Stimulated activated CD4-positive, alpha-beta T cell treated with anti-CD3 and anti-CD28 coated beads, Interleukin-2, amount 100 ng/mL, for 4 hours (primary cell): ENCODE measurements around the gene EYA4.

Experiments
- DNase-seq: peaks from one replicate; pipeline ENCODE4 v3.0.0-alpha.2; 2020; ENCODE audit warnings: low read depth

EYA4 gene

DNA sequence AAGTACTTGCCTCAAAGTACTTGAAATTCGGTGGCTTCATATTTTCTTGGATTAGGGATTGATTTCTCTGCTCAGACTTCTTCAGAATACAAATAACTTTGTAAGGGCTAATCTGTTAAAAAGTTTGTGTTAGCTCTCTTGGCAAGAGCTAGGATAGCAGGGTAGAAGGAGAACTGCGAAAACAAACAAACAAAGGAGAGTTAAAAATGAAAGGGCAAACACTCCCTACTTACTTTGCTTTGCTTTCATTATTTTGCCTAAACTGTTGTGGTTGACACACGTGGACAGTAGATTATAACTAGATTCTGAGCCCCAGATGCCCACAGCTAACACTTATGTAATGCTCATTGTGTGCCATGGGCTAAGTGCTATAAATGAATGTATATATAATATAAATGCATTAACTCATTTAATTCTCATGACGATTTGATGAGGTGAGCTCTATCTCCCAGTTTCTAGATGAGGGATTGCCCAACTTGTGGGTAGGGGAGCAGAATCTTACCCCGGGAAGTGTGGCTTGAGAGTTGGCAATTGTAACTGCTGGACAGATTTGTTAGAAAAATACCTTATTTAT lies 48.7 kb downstream of the EYA4 start:
- no peak for DNase-seq

DNA sequence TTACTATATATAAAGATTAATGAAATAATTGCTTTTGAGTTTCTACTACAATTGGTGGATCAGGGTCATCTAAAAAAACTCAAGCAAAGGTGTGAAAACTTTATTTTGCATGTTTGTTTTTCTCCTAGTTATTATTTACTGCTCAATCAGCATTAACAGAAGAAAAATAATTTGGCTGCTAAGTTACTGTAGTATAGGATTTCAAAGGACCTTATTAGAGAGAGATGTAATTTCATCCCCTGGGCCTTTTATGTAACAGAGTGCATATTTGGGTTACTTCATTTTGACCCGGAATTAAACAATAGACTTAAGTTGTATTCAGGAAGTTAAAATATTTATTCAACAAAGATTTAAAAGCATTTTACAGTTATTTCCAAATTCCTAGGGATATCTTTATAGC lies 49.8 kb downstream of the EYA4 start:
- DNase-seq, result no peak

DNA sequence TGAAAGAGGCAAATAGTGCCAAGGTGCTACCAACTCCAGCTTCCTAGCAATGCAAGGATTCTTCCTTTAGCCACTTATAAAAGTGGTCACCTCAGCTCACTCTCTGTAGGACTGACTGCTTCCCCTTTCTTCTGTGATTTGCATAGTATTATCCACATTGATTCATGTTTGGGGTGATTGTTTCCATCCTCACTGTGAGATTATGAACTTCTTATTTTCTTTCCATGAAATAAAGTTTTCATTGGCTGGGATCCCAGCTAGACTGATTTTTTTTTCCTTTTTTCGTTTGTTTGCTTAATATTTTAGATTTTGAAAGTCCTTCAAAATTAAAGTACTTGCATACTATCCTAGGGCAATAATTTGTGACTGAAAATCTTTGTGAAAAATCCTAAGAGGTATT lies 50.5 kb downstream of the EYA4 start:
- DNase-seq, result no peak

DNA sequence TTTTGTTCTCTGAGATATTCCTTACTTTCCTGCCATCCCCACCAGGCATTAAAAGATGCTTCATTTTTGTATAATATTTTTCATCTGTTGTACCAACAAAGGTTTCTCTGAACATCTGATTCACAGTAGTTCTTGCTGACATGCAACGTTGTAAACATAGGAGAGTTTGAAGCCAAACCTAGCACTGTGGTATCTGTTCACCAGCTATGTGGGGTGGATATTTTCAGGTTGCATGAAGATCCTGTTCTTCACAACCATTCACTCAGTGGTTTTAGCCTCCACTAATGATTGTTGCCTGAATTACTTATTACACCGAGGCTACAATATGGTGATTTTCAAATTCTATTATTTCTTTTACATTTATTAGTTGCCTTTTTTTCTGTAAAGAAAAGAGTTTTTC lies 56.5 kb downstream of the EYA4 start:
- no peak for DNase-seq

DNA sequence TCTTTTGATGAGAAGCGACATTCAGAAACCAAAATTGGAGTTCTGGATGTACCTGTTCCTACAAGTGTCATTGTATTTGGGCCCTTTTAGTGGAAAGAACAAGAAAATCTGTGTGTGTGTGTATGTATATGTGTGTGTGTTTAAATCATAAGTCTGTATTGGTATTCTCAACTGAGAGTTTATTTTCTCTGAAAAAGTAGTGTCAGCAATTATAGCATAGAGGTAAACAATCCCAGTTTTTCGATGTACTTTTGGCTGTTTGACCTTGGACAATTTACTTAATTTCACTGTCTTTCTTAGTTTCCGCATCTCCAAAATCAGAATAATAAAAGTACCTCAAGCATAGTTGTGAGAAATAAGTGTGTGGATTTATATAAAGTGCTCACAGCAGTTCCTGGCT lies 57.2 kb downstream of the EYA4 start:
- DNase-seq, result no peak

DNA sequence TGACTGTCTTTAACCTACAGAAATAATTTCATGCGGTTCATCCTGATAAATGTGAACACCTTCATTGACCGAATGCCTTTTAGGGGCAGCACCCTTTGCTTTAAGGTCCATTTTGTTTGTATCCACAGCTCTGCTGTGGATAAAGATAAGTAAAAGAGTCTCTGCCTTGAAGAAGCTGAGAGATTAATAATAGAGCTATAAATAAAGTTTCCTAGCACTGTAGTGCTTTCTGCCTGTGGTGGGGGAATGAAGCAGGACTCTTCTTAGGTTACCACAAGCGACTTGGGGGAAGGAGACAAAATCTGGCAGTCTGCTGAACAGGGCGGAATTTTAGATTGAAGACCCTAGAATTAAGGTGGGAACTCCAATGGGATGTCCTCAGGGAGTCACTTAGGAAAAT lies 57.6 kb downstream of the EYA4 start:
- no peak for DNase-seq

DNA sequence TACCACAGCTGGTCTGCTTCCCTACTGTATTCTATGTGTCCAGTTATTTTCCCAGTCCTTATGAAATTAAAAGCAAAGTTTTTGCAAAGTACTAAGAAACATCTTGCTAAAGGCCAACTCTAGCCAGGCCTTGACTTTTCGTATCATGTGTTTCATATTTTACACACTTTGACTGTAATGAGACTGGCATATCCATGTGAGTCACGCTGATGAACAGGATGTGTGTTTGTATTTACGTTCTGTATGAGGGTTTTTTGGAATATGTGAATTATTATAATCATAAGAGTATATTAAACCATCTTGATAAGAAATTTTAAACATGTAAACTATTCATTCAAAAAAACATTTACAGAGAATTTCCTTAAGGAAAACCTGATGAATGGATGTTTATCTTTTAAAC lies 59.7 kb downstream of the EYA4 start:
- no peak for DNase-seq

DNA sequence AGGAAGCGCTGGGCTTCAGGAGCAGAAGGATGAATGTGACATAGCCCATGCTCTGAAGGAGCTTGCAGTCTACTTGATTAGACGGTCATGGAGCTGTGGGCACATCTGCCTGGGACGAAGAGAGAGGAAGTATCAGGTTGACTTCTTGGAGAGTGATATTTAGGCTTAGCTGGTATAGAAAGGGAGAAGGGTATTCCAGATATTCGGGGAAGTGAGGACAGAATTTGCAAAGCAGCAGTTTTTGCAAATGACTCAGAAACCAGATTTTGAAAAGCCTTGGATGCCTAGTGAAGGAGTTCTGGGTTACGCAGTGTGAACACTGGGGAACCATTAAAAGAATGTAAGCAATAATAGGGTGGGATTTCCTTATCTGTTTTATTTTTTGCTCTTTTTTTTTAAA lies 60.7 kb downstream of the EYA4 start:
- DNase-seq, result no peak

DNA sequence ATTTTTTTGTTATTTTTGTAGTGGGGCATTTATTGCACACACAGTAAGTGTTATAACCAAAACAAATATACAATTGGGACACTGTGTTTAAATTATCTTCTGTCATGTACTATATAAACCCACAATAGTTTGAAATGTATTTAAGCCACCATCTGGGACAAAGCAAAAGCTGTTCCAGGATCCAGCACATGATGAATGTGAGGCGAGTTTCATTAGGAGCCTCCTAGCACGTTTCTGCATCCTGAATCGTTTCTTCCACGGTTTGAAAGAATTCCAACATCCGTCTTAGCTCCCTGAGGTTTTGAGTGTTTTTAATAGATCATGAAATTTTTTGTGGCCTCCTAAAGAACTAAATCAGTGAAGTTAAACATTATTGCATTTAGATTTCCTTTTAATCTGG lies 65.8 kb downstream of the EYA4 start:
- no peak for DNase-seq

DNA sequence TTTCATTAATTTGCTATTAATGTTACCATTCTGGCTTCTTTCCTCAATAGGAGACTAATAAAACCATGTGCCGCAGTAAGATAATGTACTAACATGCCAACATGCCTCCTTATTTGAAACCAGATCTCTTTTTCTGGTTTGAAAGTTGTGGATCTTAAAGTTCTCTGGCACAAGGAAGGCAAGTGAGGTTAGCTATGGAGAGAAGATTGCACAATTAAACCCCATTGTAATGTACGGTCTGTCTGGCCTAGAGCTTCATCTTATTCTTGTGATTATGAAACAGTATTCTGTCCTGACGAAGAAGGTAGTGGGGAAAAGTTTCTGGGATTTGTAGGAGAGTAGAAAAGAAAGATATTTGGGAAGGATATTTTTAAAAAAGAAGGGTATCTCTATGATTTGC lies 68.4 kb downstream of the EYA4 start:
- no peak for DNase-seq

DNA sequence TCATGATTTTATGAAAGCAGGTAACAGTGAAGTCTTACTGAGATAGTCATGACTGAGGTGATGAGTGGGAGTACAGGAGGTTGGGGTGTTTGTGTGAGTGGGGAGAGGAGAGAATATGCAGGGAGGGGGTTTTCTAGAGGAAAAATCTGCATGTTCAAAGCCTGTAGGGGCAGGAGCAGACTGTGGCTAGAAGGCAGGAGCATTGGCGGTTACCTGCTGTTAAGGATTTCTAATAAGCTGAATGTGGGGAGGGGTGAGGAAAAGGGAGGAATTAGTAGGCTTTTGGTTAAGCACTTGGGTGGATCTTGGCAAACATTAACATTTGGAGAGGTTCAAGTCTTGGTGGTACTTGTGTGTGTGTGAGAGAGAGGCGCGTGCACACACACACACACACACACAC lies 70.8 kb downstream of the EYA4 start:
- DNase-seq, result no peak

DNA sequence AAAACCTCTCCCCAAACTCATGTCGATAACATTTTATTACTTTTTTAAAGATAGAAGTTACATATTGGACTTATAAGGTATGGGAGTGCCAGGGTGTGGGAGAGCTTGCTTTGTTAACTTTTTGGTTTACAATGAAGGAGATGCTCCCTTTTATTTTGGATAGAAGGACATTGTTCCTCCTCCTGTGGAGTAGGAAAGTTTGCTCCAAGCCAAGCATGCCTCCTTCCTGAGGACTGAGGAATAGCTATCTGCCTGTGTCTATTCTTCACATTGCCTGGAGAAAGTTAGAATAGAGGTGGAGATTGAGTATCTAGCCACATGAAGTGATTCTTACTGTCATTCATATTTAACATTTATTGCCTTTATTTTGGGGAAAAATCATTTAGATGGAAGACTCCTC lies 71.9 kb downstream of the EYA4 start:
- DNase-seq, result no peak

DNA sequence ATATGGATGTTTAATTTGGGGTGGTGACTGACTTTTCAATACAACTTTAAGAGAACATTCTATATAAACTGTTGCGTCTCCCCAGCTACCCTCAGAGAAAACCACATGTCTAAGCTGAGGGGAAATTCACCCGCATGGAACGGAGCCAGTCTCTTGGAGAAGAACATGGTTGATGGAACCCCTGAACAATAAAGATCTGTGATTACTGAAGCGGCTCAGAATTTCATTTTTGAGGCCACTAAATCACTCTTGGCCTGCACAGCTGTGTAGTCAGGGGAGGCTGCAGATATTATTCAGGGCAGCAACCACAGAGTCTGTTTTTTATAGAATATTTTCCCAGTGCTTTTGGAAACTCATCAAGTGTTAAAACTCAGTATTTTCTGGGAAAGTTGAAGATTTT lies 73.8 kb downstream of the EYA4 start:
- DNase-seq, result no peak

DNA sequence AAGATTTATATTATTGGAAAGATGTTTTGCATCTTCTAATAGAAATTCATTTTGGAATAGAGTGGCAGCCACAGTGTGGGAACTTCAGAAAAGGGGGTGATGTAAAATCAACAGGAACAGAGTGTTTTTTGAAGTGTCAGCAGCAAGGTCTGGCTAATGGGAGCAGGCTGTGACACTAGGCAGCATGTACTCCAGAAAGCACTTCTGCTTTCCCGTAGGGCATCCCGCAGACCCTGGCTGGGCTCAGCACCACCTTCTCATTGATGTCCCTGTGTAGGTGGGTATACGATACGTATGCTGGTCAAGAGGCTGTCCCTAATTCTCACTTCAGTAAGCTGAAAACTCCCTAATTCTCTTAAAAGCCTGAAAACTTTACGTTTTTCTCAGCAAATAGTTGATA lies 74.7 kb downstream of the EYA4 start:
- DNase-seq, result no peak

DNA sequence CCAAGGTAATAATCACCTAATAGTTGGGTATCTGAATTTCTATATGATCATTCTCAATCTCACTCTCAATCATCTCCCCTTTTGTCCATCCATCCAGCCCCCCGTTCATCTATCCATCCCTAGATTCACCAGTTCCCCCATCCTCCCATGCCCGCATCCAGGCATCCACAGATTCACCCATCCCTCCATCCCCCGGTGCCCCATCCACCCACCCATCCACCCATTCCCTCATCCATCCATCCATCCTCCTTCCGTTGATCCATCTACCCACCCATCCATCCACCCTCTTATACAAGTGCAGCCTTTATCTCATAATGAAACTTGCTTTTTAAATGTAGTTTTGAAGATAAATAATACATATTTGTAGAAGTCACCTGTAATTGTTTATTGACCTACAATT lies 76.5 kb downstream of the EYA4 start:
- no peak for DNase-seq

DNA sequence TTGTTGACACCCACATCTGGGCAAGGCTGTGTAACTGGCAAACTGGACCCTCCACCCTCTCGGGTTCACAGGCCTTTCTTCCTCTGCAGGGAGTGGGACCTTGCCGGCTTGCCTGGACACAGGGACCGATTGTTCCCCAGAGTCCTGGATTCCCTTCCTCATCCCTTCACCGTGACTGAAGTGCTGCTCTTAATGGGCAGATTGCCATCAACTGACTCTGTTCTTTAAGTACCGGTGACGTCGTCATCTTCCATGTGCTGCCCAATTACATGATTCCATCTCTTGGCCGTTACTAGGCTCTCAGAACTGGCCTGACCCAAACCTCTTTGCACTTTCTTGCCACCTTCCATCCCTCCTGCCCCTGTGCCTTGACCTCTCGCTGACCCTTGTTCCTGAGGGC lies 85.4 kb downstream of the EYA4 start:
- DNase-seq, result no peak

DNA sequence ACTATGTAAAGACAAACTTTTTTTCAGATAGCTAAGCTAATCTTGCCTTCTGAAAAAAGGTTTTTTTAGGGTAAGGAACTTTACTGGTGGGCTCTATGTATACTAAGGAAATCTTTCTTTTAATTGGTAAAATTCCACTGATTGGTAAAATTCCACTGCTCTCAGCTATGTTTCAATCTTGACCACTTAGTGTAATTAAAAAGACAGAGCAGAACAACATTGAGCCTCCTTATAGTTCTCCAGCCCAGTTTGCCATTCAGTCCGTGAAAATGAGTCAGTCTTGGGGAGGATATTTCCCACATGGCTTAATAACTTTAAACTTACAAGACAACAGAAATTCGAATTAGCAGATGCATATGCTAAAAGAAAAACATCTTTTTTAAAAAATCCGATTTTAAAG lies 92.7 kb downstream of the EYA4 start:
- no peak for DNase-seq

DNA sequence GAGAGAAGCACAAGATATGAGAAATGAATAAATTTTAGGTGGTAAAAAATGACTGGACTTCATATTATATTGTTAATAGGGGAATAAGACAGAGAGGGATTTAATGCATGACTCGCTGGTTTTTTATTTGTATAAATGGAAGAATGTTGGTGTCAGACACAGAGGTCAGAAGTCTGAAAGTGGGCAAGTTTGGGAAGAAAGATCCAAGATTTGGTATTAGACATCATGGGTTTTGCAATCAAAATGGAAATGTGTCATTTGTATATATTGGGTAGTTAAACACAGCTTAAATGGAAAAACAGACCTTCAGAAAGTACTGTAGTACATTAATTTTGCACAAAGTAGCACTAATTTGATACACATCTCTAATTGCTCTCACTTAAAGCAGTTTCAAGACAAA lies 96.2 kb downstream of the EYA4 start:
- DNase-seq, result no peak

DNA sequence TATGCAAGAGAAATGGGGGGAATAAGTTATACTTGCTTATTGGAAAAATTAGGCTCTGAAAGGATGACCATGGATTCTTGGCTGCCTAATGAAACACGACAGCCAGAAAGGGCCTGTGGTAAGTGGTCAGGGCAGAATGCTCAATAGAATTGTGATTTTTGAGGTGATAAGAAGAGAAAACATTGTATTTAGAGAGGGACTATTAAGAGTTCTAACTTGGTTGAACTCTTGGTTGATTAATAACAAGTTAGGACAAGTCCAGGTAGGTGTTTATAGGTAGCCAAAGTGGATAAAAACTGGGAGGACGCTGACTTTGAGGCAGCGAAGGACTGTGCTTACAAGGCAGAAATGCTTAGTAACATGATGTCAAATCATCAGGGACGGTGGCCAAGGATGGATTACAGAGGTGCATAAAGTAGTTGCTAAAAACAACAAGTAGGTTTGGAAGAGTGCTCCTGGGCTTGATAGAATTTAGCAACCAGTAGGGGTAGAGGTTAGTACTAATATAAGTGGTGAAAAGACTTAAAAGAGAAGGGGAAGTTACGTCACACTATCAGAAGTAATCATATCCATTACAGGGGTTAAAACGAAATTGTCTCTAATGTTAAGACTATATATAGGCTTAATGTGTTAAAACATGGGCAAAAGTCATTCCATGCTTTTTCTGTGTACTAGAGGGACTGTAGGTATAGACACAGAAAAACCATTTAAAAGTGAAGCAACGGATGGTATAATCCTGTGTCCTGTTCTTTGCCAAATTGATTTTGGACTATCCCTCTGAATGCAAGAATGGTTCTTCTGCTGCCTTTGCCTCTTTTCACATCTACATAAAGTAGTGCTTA lies 98.6 kb downstream of the EYA4 start:
- no peak for DNase-seq

DNA sequence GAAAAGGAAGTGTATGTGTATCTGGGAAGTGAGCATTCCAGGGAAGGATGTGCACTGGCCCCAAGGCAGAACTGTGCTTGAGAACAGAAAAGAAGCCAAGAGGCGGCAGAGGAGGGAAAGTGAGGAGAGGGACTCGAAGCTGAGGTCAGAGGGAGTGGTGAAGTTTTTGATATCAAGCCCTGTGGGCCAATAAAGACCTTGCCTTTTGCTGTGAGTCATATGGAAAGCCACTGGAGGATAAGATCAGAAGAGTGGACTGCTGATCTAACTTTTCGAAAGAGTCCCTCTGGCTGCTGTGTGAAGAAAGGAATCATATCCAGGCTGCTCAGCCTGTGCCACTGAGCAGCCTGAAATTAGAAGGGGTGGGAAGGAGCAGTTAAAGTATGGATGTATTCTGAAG lies 99.4 kb downstream of the EYA4 start:
- no peak for DNase-seq

DNA sequence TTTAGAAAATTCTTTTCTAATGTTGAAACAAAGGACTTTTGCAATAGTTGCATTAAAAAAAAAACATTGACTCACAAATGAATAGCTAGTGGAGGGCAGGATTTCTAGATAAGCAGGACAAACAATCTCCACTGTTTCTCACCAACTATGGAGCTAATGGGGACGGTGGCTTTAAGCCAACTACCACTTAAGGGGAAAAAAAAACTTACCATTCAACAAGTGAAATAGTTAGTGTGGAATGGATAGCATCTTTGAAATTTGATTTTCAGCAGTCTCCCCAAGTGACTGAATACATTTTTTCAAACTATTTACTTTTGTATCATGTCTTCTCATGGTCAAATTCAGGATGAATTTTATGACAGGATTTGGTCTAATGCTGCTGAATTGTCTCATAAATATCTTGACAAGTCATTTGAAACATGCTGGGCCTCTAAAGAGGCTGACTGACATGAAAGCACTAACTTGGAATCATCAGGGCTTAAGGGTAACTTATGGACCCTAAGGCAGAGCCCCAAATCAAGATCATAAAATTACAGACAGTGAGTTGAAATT lies 100.5 kb downstream of the EYA4 start:
- DNase-seq, result no peak

DNA sequence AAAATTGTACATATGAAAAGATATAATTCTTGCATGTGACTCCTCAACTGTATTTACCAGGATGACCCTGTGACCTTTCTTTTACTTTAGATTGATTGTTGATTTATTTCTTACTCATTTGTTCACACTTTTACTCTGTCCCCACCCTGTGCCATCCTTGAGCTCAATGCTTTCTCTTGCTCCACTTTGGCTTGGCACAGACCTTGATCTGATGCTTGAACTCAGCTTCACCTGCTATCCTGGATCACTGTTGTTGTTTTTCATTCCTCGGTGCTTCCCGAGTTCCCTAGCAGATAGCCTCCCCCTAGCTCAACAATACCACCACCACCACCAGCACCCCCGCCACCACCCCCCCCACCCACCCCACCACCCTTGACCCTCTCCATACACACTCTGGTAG lies 102.1 kb downstream of the EYA4 start:
- no peak for DNase-seq

DNA sequence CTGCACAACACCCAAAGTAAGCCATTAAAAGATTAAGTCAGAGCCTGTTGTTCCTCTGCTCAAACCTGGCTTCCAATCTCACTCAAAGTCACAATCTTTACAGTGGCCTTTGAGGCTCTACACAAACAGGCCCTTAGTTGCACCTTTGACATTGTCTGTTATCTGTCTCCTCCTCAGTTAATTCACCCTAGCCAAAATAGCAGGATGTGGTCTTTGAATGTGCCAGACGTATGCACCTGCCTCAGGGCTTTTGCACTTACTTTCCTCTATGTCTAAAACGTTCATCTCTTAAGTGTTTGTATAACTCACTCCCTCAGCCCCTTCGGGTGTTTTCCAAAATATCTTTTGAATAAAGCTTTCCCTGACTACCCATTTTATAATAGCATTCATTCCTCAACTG lies 107.7 kb downstream of the EYA4 start:
- DNase-seq, result no peak

DNA sequence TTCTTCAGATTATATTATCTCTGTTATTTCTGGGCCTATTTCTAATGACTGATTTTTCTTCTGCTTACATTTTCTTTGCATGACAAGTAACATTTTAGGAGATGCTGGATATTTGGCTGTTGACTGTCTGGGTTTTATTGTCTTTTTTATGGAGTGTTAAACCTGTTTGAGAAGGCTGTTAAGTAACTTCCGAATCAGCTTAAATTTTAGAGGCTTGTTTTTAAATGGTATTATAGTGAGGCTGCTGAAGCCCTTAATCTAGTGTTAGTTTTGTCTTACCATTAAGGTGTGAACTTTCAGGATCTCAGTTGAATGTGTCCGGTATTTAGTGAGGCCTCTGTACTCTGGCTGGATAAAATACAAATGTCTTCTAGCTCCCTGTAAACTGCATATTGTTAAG lies 109.8 kb downstream of the EYA4 start:
- no peak for DNase-seq
